GM23338 (cell line): ENCODE measurements around the gene FYCO1. TPM values are rescaled to one million over a fixed set of nuclear protein-coding genes. Genes with fewer than 3 reads are reported as not detected.

Experiments
- ATAC-seq: fragments of 200-7000 bp; cut with Tn5 transposase; 3 replicates; pipeline ENCODE4 v1.9.1; 2020
- DNase-seq: peaks from one replicate; pipeline ENCODE4 v3.0.0-alpha.2; 2015; ENCODE audit warnings: low spot score
- H2AFZ ChIP-seq: fragments of 200-600 bp; sonication (generic); 2 replicates; pipeline ENCODE4 v1.8.0; 2016; ENCODE audit warnings: antibody characterized with exemption, mild to moderate bottlenecking, moderate library complexity
- H3F3A ChIP-seq: fragments of 200-600 bp; sonication (generic); replicated peaks from 2 replicates; pipeline ENCODE4 v1.8.0; 2017; ENCODE audit warnings: antibody characterized with exemption, mixed run types, low read depth
- H3K27ac ChIP-seq: fragments of 200-600 bp; sonication (generic); 2 replicates; pipeline ENCODE4 v1.6.1; 2016; ENCODE audit warnings: low read depth
- H3K27me3 ChIP-seq: fragments of 200-600 bp; sonication (generic); 2 replicates; pipeline ENCODE4 v1.8.0; 2016; ENCODE audit warnings: mild to moderate bottlenecking, mixed run types, moderate library complexity; ENCODE audit not compliant: insufficient read depth
- H3K36me3 ChIP-seq: fragments of 200-600 bp; sonication (generic); 2 replicates; pipeline ENCODE4 v1.8.0; 2016; ENCODE audit warnings: mild to moderate bottlenecking; ENCODE audit not compliant: insufficient read depth
- H3K4me1 ChIP-seq: fragments of 200-600 bp; sonication (generic); 2 replicates; pipeline ENCODE4 v1.8.0; 2016; ENCODE audit warnings: mild to moderate bottlenecking, moderate library complexity; ENCODE audit not compliant: insufficient read depth
- H3K4me2 ChIP-seq: fragments of 200-600 bp; sonication (generic); 2 replicates; pipeline ENCODE4 v1.7.1; 2017; ENCODE audit warnings: mixed run types
- H3K4me3 ChIP-seq: fragments of 200-600 bp; sonication (generic); 2 replicates; pipeline ENCODE4 v1.6.1; 2016; ENCODE audit warnings: mixed run types
- H3K79me2 ChIP-seq: fragments of 200-600 bp; sonication (generic); replicated peaks from 2 replicates; pipeline ENCODE4 v1.8.0; 2017; ENCODE audit warnings: mild to moderate bottlenecking; ENCODE audit not compliant: insufficient read depth
- H3K9me2 ChIP-seq: fragments of 200-600 bp; sonication (generic); 2 replicates; pipeline ENCODE4 v1.8.0; 2017; ENCODE audit not compliant: insufficient read depth
- H4K20me1 ChIP-seq: fragments of 200-600 bp; sonication (generic); replicated peaks from 2 replicates; pipeline ENCODE4 v1.8.0; 2017; ENCODE audit warnings: mild to moderate bottlenecking; ENCODE audit not compliant: insufficient read depth
- H3K27ac Mint-ChIP-seq: 2 replicates; pipeline ENCODE4 v1.8.0; 2020; ENCODE audit warnings: inconsistent platforms, mild to moderate bottlenecking, moderate library complexity, mixed read lengths
- H3K27me3 Mint-ChIP-seq: 3 replicates; pipeline ENCODE4 v1.8.0; 2022; ENCODE audit warnings: low read depth, mild to moderate bottlenecking, moderate library complexity, mixed read lengths, inconsistent platforms; ENCODE audit not compliant: insufficient read depth, poor library complexity
- H3K36me3 Mint-ChIP-seq: 3 replicates; pipeline ENCODE4 v1.8.0; 2021; ENCODE audit warnings: low read depth, mild to moderate bottlenecking, inconsistent platforms, moderate library complexity, mixed read lengths
- H3K4me1 Mint-ChIP-seq: 3 replicates; pipeline ENCODE4 v1.8.0; 2020; ENCODE audit warnings: mild to moderate bottlenecking, inconsistent platforms, mixed read lengths
- H3K4me3 Mint-ChIP-seq: 3 replicates; pipeline ENCODE4 v1.8.0; 2021; ENCODE audit warnings: moderate library complexity, mild to moderate bottlenecking, inconsistent platforms, mixed read lengths
- H3K9me3 Mint-ChIP-seq: 3 replicates; pipeline ENCODE4 v1.8.0; 2020; ENCODE audit warnings: moderate library complexity, mild to moderate bottlenecking, inconsistent platforms, mixed read lengths
- JUNB ChIP-seq: IDR thresholded peaks from one replicate; pipeline ENCODE4 v1.6.1; 2016; ENCODE audit warnings: antibody characterized with exemption; ENCODE audit not compliant: unreplicated experiment
- NANOG ChIP-seq: IDR thresholded peaks from 2 replicates; pipeline ENCODE4 v1.6.1; 2016; ENCODE audit warnings: antibody characterized with exemption, borderline replicate concordance
- REST ChIP-seq: IDR thresholded peaks from one replicate; pipeline ENCODE4 v1.6.1; 2018; ENCODE audit warnings: antibody characterized with exemption; ENCODE audit not compliant: unreplicated experiment
- STAT1 ChIP-seq: IDR thresholded peaks from one replicate; pipeline ENCODE4 v1.6.1; 2016; ENCODE audit warnings: antibody characterized with exemption; ENCODE audit not compliant: unreplicated experiment
- ZNF462 ChIP-seq: fragments of 250-450 bp; sonication (Bioruptor Pico); IDR thresholded peaks from 2 replicates; pipeline ENCODE4 v1.5.0; 2020; ENCODE audit warnings: mild to moderate bottlenecking, moderate library complexity
- polyA plus RNA-seq: library from polyadenylated mRNA; unstranded; fragments of >200 nt; fragmentation: Nextera tagmentation; extraction: Ambion mirVana; gene quantifications from 2 replicates; pipeline ENCODE4 v1.2.1, GENCODE V29; 2016
- total RNA-seq: library from RNA; depleted of rRNA; stranded (reverse); fragments of >200 nt; shearing (Covaris generic); gene quantifications from 2 replicates; pipeline ENCODE4 v1.2.3, GENCODE V29; 2014

FYCO1 gene
- total and polyA plus RNA-seq, 2 experiments from 2014 or later, result 4.5 to 17.2 TPM

- H3K27ac Mint-ChIP-seq, result no peak overlapping the region
- no peak for TF ChIP-seq STAT1
- no peak for TF ChIP-seq NANOG
- no peak for TF ChIP-seq JUNB
- TF ChIP-seq ZNF462 (CRISPR knock-in tag), result no peak
- no peak for TF ChIP-seq REST
- Histone ChIP-seq H3K36me3 (no peaks in the 10 kb centered on the region), H4K20me1 (no peaks in the 10 kb centered on the region), H3K4me3 (no peak overlapping the region), H3K27me3 (no peaks in the 10 kb centered on the region), H3K79me2 (no peaks in the 10 kb centered on the region), H3F3A (no peaks in the 10 kb centered on the region), H3K9me2 (no peaks in the 10 kb centered on the region), H3K27ac (no peak overlapping the region), H2AFZ (no peak overlapping the region), H3K4me1 (no peaks in the 10 kb centered on the region), H3K4me2 (no peak overlapping the region)
- peaks cover 10% of the 10 kb centered on the region for H3K27me3 Mint-ChIP-seq
- DNase-seq (no peak), ATAC-seq (no peak)
- H3K4me1 Mint-ChIP-seq, result peaks cover 10% of the 10 kb centered on the region
- H3K36me3 Mint-ChIP-seq, result peaks cover 10% of the 10 kb centered on the region; the same call in 2 of the 3 replicates
- no peaks in the 10 kb centered on the region for H3K9me3 Mint-ChIP-seq
- H3K4me3 Mint-ChIP-seq, result no peak overlapping the region
Observed at GRCh38 chr3:45917146-45917898, 78.3 kb downstream of the FYCO1 start.
